Adrenal gland (tissue), 12 donors: ENCODE data around the gene RPH3AL. TPM values are rescaled to one million over a fixed set of nuclear protein-coding genes. Genes with fewer than 3 reads are reported as not detected.

Experiments used
- DNase-seq, 7 donors: peaks; one replicate each; pipeline ENCODE4 v3.0.0-alpha.2; 2019 to 2020
- H3K27ac ChIP-seq, 5 donors: fragments of 200-600 bp; sonication (generic) in 4 of 5; 1 replicate in 3 of 5; 2 replicates in 2 of 5; pipeline versions ENCODE4 v1.5.1 to v1.8.0; 2016 to 2020; ENCODE audit warnings: mild to moderate bottlenecking in 1 of 5
- H3K27me3 ChIP-seq: fragments of 200-600 bp; 2 replicates; pipeline ENCODE4 v1.8.0; 2021
- H3K36me3 ChIP-seq, 2 donors: fragments of 200-600 bp; replicated peaks in 1 of 2; 1 replicate in 1 of 2; 2 replicates in 1 of 2; pipeline versions ENCODE4 v1.5.1 to v1.8.0; 2018 to 2022
- H3K4me1 ChIP-seq, 2 donors: fragments of 200-600 bp; replicated peaks in 1 of 2; 1 replicate in 1 of 2; 2 replicates in 1 of 2; pipeline versions ENCODE4 v1.5.1 to v1.8.0; 2018 to 2021
- H3K4me3 ChIP-seq, 4 donors: fragments of 200-600 bp; sonication (generic) in 3 of 4; one replicate each; pipeline ENCODE4 v1.5.1; 2016 to 2018
- H3K9me3 ChIP-seq, 3 donors: fragments of 200-600 bp; sonication (generic) in 1 of 3; replicated peaks in 1 of 3; 1 replicate in 2 of 3; 2 replicates in 1 of 3; pipeline versions ENCODE4 v1.5.1 to v1.8.0; 2016 to 2021
- CTCF ChIP-seq, 6 experiments: fragments of 450-650 bp in 4 of 6; fragments of 200-600 bp in 2 of 6; sonication (generic) in 1 of 6; IDR thresholded peaks; 1 replicate in 5 of 6; 2 replicates in 1 of 6; pipeline versions ENCODE4 v1.5.1 to v1.8.0; 2016 to 2021; ENCODE audit warnings: antibody characterized with exemption in 6 of 6, mild to moderate bottlenecking in 2 of 6, moderate library complexity in 1 of 6
- POLR2A ChIP-seq, 2 donors: fragments of 450-650 bp; IDR thresholded peaks; one replicate each; pipeline ENCODE4 v1.6.1; 2017; ENCODE audit warnings: antibody characterized with exemption in 2 of 2, mild to moderate bottlenecking in 2 of 2, moderate library complexity in 1 of 2
- WGBS, 4 donors: extraction: QIAGEN DNeasy Blood & Tissue Kit in 2 of 4; methylation state at CpG; one replicate each; pipeline versions ENCODE4 v1.1.5 to v1.1.7; 2013 to 2017; 5-methylcytosine and 5-hydroxymethylcytosine counted together
- intact Hi-C, 2 donors: fragments of 100-400 bp; cut with DNase I; formaldehyde crosslinking; loops; one replicate each; pipeline versions ENCODE4 v1.14.1 to v1.15.0; 2022 to 2023
- polyA plus RNA-seq, 3 donors: library from polyadenylated mRNA; stranded (reverse); fragments of 200-250 nt in 2 of 3; fragments of 350-450 nt in 1 of 3; fragmentation: Illumina TruSeq in 1 of 3; extraction: RNeasy Lipid Tissue Mini Kit (QIAGEN cat#74804) in 1 of 3; gene quantifications; one replicate each; pipeline ENCODE4 v1.2.3, GENCODE V29; 2013 to 2014
- total RNA-seq, 9 donors: library from RNA; depleted of rRNA in 4 of 9; stranded (reverse); fragments of >200 nt in 4 of 9; fragments of 120-200 nt in 1 of 9; fragmentation: NEBNext Ultra II Directional in 1 of 9; extraction: Animal tissue kit (Norgen Biotek cat#: 25700) in 1 of 9; gene quantifications; one replicate each; pipeline versions ENCODE4 v1.1.0 to v1.2.4, GENCODE V29; 2013 to 2023
- donor health status: healthy with polysubstance abuse.
- donor health status: Bipolar disorder and iron deficiency.
- donor health status: DM: yes; HTN: yes; CAD: no.
- donor health status: DM: no; HTN: no; CAD: no.
- donor health status: DM: no; HTN: no; CAD: no.
- donor health status: DM: yes; HTN: yes; CAD: no.

The RPH3AL gene
- total and polyA plus RNA-seq, 12 donors: 7.7 to 79.2 (median 33.7) TPM

GRCh38 chr17:323721-324571, 28.7 kb downstream of the RPH3AL start:
- H3K4me1 ChIP-seq: no peaks in the 10 kb centered on the region
- peaks cover 0 to 19% of the 10 kb centered on the region in 2 donors for H3K36me3 ChIP-seq
- intact Hi-C loops: no loop called here
- no peaks in the 10 kb centered on the region for H3K27me3 ChIP-seq
- WGBS, 4 donors: 93 to 95% (median 93%) methylated on average over 23 to 39 of the region's 39 CpGs
- H3K9me3 ChIP-seq: no peaks in the 10 kb centered on the region
- H3K27ac ChIP-seq: no peak overlapping the region
- no peak for TF ChIP-seq CTCF (IDR thresholded peaks at IDR 0.05)
- TF ChIP-seq POLR2A (IDR thresholded peaks at IDR 0.05): no peak
- H3K4me3 ChIP-seq: no peak overlapping the region
- DNase-seq: peak in 2 of 7 donors; percentile 7 to 16

- H3K4me1 ChIP-seq: no peaks in the 10 kb centered on the region
- no peak overlapping the region for H3K27ac ChIP-seq
- no peak for DNase-seq
- intact Hi-C loops: no loop called here
- no peaks in the 10 kb centered on the region for H3K9me3 ChIP-seq
- no peaks in the 10 kb centered on the region for H3K27me3 ChIP-seq
- no peak for TF ChIP-seq POLR2A (IDR thresholded peaks at IDR 0.05)
- TF ChIP-seq CTCF (IDR thresholded peaks at IDR 0.05): no peak
- WGBS, 4 donors: 82 to 93% (median 88%) methylated on average over 8 of the region's 8 CpGs
- peaks cover 0 to 23% of the 10 kb centered on the region in 2 donors for H3K36me3 ChIP-seq
- no peak overlapping the region for H3K4me3 ChIP-seq
Measured at GRCh38 chr17:323181-323580, 29.4 kb downstream of the RPH3AL start.

- H3K4me1 ChIP-seq: no peaks in the 10 kb centered on the region
- H3K9me3 ChIP-seq: no peaks in the 10 kb centered on the region
- no peaks in the 10 kb centered on the region for H3K27me3 ChIP-seq
- no peak overlapping the region for H3K27ac ChIP-seq
- 78 to 86% (median 82%) methylated on average over 22 to 27 of the region's 27 CpGs for WGBS, 4 donors
- H3K4me3 ChIP-seq: no peak overlapping the region
- TF ChIP-seq CTCF (IDR thresholded peaks at IDR 0.05): no peak
- no peak for TF ChIP-seq POLR2A (IDR thresholded peaks at IDR 0.05)
- peak in 1 of 7 donors; percentile 6 for DNase-seq
- H3K36me3 ChIP-seq: peaks cover 0 to 23% of the 10 kb centered on the region in 2 donors
- intact Hi-C loops: no loop called here
Measured at GRCh38 chr17:322006-322780, 30.4 kb downstream of the RPH3AL start.

GRCh38 chr17:321386-321941, 31.1 kb downstream of the RPH3AL start:
- peaks cover 0 to 18% of the 10 kb centered on the region in 2 donors for H3K36me3 ChIP-seq
- intact Hi-C loops: no loop called here

More at GRCh38 chr17:321386-321941, 31.1 kb downstream of the RPH3AL start:
- Histone ChIP-seq H3K27me3 (no peaks in the 10 kb centered on the region), H3K4me1 (no peaks in the 10 kb centered on the region), H3K9me3 (no peaks in the 10 kb centered on the region), H3K27ac (no peak overlapping the region), H3K4me3 (no peak overlapping the region)
- peak in 2 of 7 donors; percentile 14 to 55 for DNase-seq
- WGBS, 4 donors: 77 to 83% (median 78%) methylated on average over 21 to 35 of the region's 35 CpGs
- TF ChIP-seq POLR2A (IDR thresholded peaks at IDR 0.05) (no peak), CTCF (IDR thresholded peaks at IDR 0.05) (no peak)
